H9 (cell line): ENCODE data around the gene LINGO3. TPM values are rescaled to one million over a fixed set of nuclear protein-coding genes. Genes with fewer than 3 reads are reported as not detected.

ENCODE experiments used
- DNase-seq: peaks from one replicate; pipeline ENCODE4 v3.0.0-alpha.2; 2017
- H2AFZ ChIP-seq: one replicate; pipeline ENCODE4 v1.6.1; 2013; ENCODE audit warnings: mild to moderate bottlenecking, low read length, control low read depth, moderate library complexity
- H2AK5ac ChIP-seq: 2 replicates; pipeline ENCODE4 v1.6.1; 2013; ENCODE audit warnings: low read length, control low read depth, mixed read lengths; ENCODE audit not compliant: insufficient read length
- H2BK120ac ChIP-seq: one replicate; pipeline ENCODE4 v1.6.1; 2013; ENCODE audit warnings: low read depth, mild to moderate bottlenecking, low read length, control low read depth, inconsistent platforms; ENCODE audit not compliant: poor library complexity, severe bottlenecking
- H2BK12ac ChIP-seq: 2 replicates; pipeline ENCODE4 v1.6.1; 2013; ENCODE audit warnings: low read length, control low read depth, mixed read lengths, low read depth; ENCODE audit not compliant: insufficient read length
- H2BK15ac ChIP-seq: 2 replicates; pipeline ENCODE4 v1.6.1; 2013; ENCODE audit warnings: low read depth, low read length, control low read depth
- H2BK20ac ChIP-seq: one replicate; pipeline ENCODE4 v1.6.1; 2013; ENCODE audit warnings: low read depth, mild to moderate bottlenecking, low read length, control low read depth, inconsistent platforms; ENCODE audit not compliant: poor library complexity, severe bottlenecking
- H2BK5ac ChIP-seq: 2 replicates; pipeline ENCODE4 v1.6.1; 2013; ENCODE audit warnings: low read length, control low read depth, mixed read lengths; ENCODE audit not compliant: insufficient read length
- H3K14ac ChIP-seq: 2 replicates; pipeline ENCODE4 v1.6.1; 2013; ENCODE audit warnings: low read length, control low read depth; ENCODE audit not compliant: insufficient read depth
- H3K18ac ChIP-seq: 2 replicates; pipeline ENCODE4 v1.6.1; 2013; ENCODE audit warnings: low read depth, mild to moderate bottlenecking, mixed read lengths, low read length, control low read depth; ENCODE audit not compliant: insufficient read length
- H3K23ac ChIP-seq: 2 replicates; pipeline ENCODE4 v1.6.1; 2013; ENCODE audit warnings: low read length, control low read depth, mixed read lengths, low read depth; ENCODE audit not compliant: insufficient read length
- H3K23me2 ChIP-seq: 2 replicates; pipeline ENCODE4 v1.6.1; 2013; ENCODE audit warnings: low read depth, mild to moderate bottlenecking, mixed read lengths, low read length, control low read depth; ENCODE audit not compliant: insufficient read length, poor library complexity, severe bottlenecking
- H3K27ac ChIP-seq: 2 replicates; pipeline ENCODE4 v1.5.1; 2013; ENCODE audit warnings: low read length, control low read depth, mixed read lengths, low read depth; ENCODE audit not compliant: insufficient read length
- H3K27me3 ChIP-seq: 2 replicates; pipeline ENCODE4 v1.6.1; 2013; ENCODE audit warnings: low read length, control low read depth, inconsistent platforms; ENCODE audit not compliant: insufficient read depth
- H3K4ac ChIP-seq: 2 replicates; pipeline ENCODE4 v1.6.1; 2013; ENCODE audit warnings: low read depth, mild to moderate bottlenecking, control low read depth, inconsistent platforms, low read length, moderate library complexity
- H3K4me1 ChIP-seq: 2 replicates; pipeline ENCODE4 v1.6.1; 2013; ENCODE audit warnings: low read length, control low read depth, inconsistent platforms; ENCODE audit not compliant: insufficient read depth
- H3K4me2 ChIP-seq: 2 replicates; pipeline ENCODE4 v1.6.1; 2013; ENCODE audit warnings: low read length, control low read depth, mixed read lengths; ENCODE audit not compliant: insufficient read length, insufficient read depth
- H3K56ac ChIP-seq: 2 replicates; pipeline ENCODE4 v1.6.1; 2013; ENCODE audit warnings: low read depth, mild to moderate bottlenecking, mixed read lengths, low read length, control low read depth; ENCODE audit not compliant: insufficient read length
- H3K79me1 ChIP-seq: 2 replicates; pipeline ENCODE4 v1.6.1; 2013; ENCODE audit warnings: low read depth, mild to moderate bottlenecking, moderate library complexity, low read length, control low read depth, inconsistent platforms; ENCODE audit not compliant: insufficient read depth, poor library complexity, severe bottlenecking
- H3K79me2 ChIP-seq: 2 replicates; pipeline ENCODE4 v1.6.1; 2013; ENCODE audit warnings: low read length, control low read depth, inconsistent platforms; ENCODE audit not compliant: insufficient read depth
- H3K9ac ChIP-seq: 2 replicates; pipeline ENCODE4 v1.6.1; 2013; ENCODE audit warnings: low read length, control low read depth, mixed read lengths; ENCODE audit not compliant: insufficient read length; ENCODE audit errors: extremely low read depth
- H3K9me3 ChIP-seq: one replicate; pipeline ENCODE4 v1.6.1; 2013; ENCODE audit warnings: low read depth, low read length, inconsistent platforms; ENCODE audit not compliant: control insufficient read depth
- H3T11ph ChIP-seq: one replicate; pipeline ENCODE4 v1.6.1; 2013; ENCODE audit warnings: mild to moderate bottlenecking, low read length, control low read depth, inconsistent platforms
- H4K20me1 ChIP-seq: one replicate; pipeline ENCODE4 v1.6.1; 2013; ENCODE audit not compliant: control insufficient read depth, insufficient read length, insufficient read depth
- H4K5ac ChIP-seq: 2 replicates; pipeline ENCODE4 v1.6.1; 2013; ENCODE audit warnings: low read depth, mild to moderate bottlenecking, mixed read lengths, low read length, control low read depth; ENCODE audit not compliant: insufficient read length
- H4K8ac ChIP-seq: replicated peaks from 2 replicates; pipeline ENCODE4 v1.6.1; 2013; ENCODE audit warnings: low read length, control low read depth, mixed read lengths, low read depth; ENCODE audit not compliant: insufficient read length
- H4K91ac ChIP-seq: 2 replicates; pipeline ENCODE4 v1.6.1; 2013; ENCODE audit warnings: low read depth, mild to moderate bottlenecking, moderate library complexity, mixed read lengths, low read length, control low read depth; ENCODE audit not compliant: insufficient read length
- H3K27ac Mint-ChIP-seq, 3 experiments: 2 replicates in 2 of 3; 3 replicates in 1 of 3; pipeline ENCODE4 v1.8.0; 2020 to 2021; ENCODE audit warnings: mixed read lengths in 3 of 3, mild to moderate bottlenecking in 1 of 3, moderate library complexity in 1 of 3
- H3K27me3 Mint-ChIP-seq: 2 replicates; pipeline ENCODE4 v1.8.0; 2021; ENCODE audit warnings: low read depth, mild to moderate bottlenecking, moderate library complexity, mixed read lengths
- H3K36me3 Mint-ChIP-seq, 3 experiments: 2 replicates in 2 of 3; 3 replicates in 1 of 3; pipeline ENCODE4 v1.8.0; 2020 to 2021; ENCODE audit warnings: low read depth in 3 of 3, mixed read lengths in 3 of 3; ENCODE audit not compliant: insufficient read depth in 1 of 3
- H3K4me1 Mint-ChIP-seq, 2 experiments: 2 replicates each; pipeline ENCODE4 v1.8.0; 2020; ENCODE audit warnings: mixed read lengths in 2 of 2
- H3K4me3 Mint-ChIP-seq, 2 experiments: 2 replicates in 1 of 2; 3 replicates in 1 of 2; pipeline ENCODE4 v1.8.0; 2020 to 2021; ENCODE audit warnings: mild to moderate bottlenecking in 2 of 2, mixed read lengths in 2 of 2, moderate library complexity in 1 of 2
- H3K9me3 Mint-ChIP-seq, 2 experiments: 2 replicates in 1 of 2; 3 replicates in 1 of 2; pipeline ENCODE4 v1.8.0; 2020; ENCODE audit warnings: mild to moderate bottlenecking in 2 of 2, mixed read lengths in 2 of 2, moderate library complexity in 1 of 2
- CTCF ChIP-seq: fragments of 200-600 bp; sonication (generic); conservative IDR thresholded peaks from 3 replicates; pipeline ENCODE4 v1.8.0; 2021; ENCODE audit warnings: antibody characterized with exemption, mild to moderate bottlenecking
- WGBS: extraction: QIAGEN DNeasy Blood & Tissue Kit; methylation state at CpG from one replicate; pipeline ENCODE4 v1.1.7; 2013; ENCODE audit warnings: missing lambda C conversion rate, low lambda C conversion rate, mixed read lengths; ENCODE audit not compliant: insufficient read length; ENCODE audit errors: extremely low coverage; 5-methylcytosine and 5-hydroxymethylcytosine counted together
- total RNA-seq: library from RNA; stranded (reverse); gene quantifications from 2 replicates; pipeline ENCODE4 v1.2.1, GENCODE V29; 2021

Gene LINGO3
- total RNA-seq, 1 experiment from 2014 or later, result 0.28 TPM

GRCh38 chr19:2277138-2277537 is 30.8 kb downstream of the LINGO3 start:
- H3K36me3 Mint-ChIP-seq, result peaks cover 14 to 26% (median 17%) of the 10 kb centered on the region in 3 experiments
- Histone ChIP-seq H3K79me1 (no peaks in the 10 kb centered on the region), H3K18ac (no peak overlapping the region), H3K23ac (no peak overlapping the region), H3K4ac (no peak overlapping the region), H3K27me3 (no peaks in the 10 kb centered on the region), H3K79me2 (no peaks in the 10 kb centered on the region), H3K9me3 (no peaks in the 10 kb centered on the region), H2BK120ac (no peak overlapping the region), H3K9ac (no peak overlapping the region), H3K23me2 (peaks cover 5% of the 10 kb centered on the region), H3K56ac (no peak overlapping the region), H3K14ac (no peak overlapping the region), H3K27ac (no peak overlapping the region), H2BK15ac (no peak overlapping the region), H4K5ac (no peak overlapping the region), H2BK5ac (no peak overlapping the region), H3K4me1 (no peaks in the 10 kb centered on the region), H2AFZ (no peak overlapping the region), H4K91ac (no peak overlapping the region), H2BK20ac (no peak overlapping the region), H2BK12ac (no peak overlapping the region), H2AK5ac (no peak overlapping the region), H3T11ph (no peak overlapping the region), H4K8ac (no peak overlapping the region), H3K4me2 (no peak overlapping the region), H4K20me1 (no peaks in the 10 kb centered on the region)
- DNase-seq, result no peak
- H3K27me3 Mint-ChIP-seq, result peaks cover 5% of the 10 kb centered on the region
- WGBS, result no CpG with 5 or more reads among the region's 9 CpGs
- H3K9me3 Mint-ChIP-seq, result no peaks in the 10 kb centered on the region; a peak in 1 of 5 replicates
- H3K4me3 Mint-ChIP-seq, result no peak overlapping the region
- H3K4me1 Mint-ChIP-seq, result peaks cover 14 to 18% of the 10 kb centered on the region in 2 experiments
- TF ChIP-seq CTCF, result no peak
- H3K27ac Mint-ChIP-seq, result peak overlapping the region in 1 of 3 experiments; percentile 9; a peak in 1 of 7 replicates
